ENCODE data around the gene GOPC. TPM values are rescaled to one million over a fixed set of nuclear protein-coding genes. Genes with fewer than 3 reads are reported as not detected.
"Not testable (repeated sequence)": the region's sequence is repeated elsewhere in the genome, so short reads cannot be mapped to it uniquely, and the experiment has no call there.

Gene GOPC
- total RNA-seq (2022) (53.2 and 55.7 TPM in 2 replicates), Bru-seq, nascent RNA (percentile 89 among the genes with signal in this experiment), BruChase-seq, experiment 1, labeled RNA remaining after a 6-hour chase (percentile 95 among the genes with signal in this experiment), BruChase-seq, experiment 2, labeled RNA remaining after a 2-hour chase (percentile 93 among the genes with signal in this experiment)
- long read RNA-seq, full-length matches to known transcripts = 197 of 233 reads
- long read RNA-seq, partial matches to known transcripts = 15 of 233 reads
- long read RNA-seq, other reads (novel, unspliced or antisense) = 21 of 233 reads

- peak; percentile 99 for DNase-seq (ENCODE audit: unreplicated experiment)
- no peaks in the 10 kb centered on the region for H3K27me3 Mint-ChIP-seq (ENCODE audit: insufficient read depth, unreplicated experiment)
- peaks cover 8% of the 10 kb centered on the region for H3K36me3 Mint-ChIP-seq (ENCODE audit: insufficient read depth, unreplicated experiment)
- peak within 1 kb of the TSS; percentile 96 for H3K27ac Mint-ChIP-seq (ENCODE audit: low read depth, unreplicated experiment)
- POLR2A ChIA-PET = interaction anchor here (0.6 to 5.7 kb wide), 33 partner anchors 8 to 1294 kb away, joined by 3 to 51 read pairs (median 5); partner anchors contain the start of genes DCBLD1 and ROS1
- H3K4me3 Mint-ChIP-seq (ENCODE audit: unreplicated experiment) = peak within 1 kb of the TSS; percentile 95
- no TSS peak for BruUV-seq (replicated peaks)
- intact Hi-C loops (cut with micrococcal nuclease) = loop anchor here (5.0 kb wide), 3 partner anchors 45 to 230 kb away; partner anchors contain the start of gene NUS1
- CTCF ChIA-PET = interaction anchor here (0.6 to 5.9 kb wide), 11 partner anchors 15 to 613 kb away, joined by 3 to 50 read pairs (median 3); no protein-coding TSS in a partner anchor
- no peak for TF ChIP-seq CTCF (IDR thresholded peaks at IDR 0.05; ENCODE audit: unreplicated experiment)
- H3K9me3 Mint-ChIP-seq (ENCODE audit: unreplicated experiment) = no peaks in the 10 kb centered on the region
- H3K4me1 Mint-ChIP-seq (ENCODE audit: insufficient read depth, unreplicated experiment) = peaks cover 17% of the 10 kb centered on the region
Measured at GRCh38 chr6:117602151-117602898, at the start of gene GOPC. Gene GOPC (minus strand): TSS chr6:117602511. CDS start chr6:117602288, 223 bp downstream.

DNA sequence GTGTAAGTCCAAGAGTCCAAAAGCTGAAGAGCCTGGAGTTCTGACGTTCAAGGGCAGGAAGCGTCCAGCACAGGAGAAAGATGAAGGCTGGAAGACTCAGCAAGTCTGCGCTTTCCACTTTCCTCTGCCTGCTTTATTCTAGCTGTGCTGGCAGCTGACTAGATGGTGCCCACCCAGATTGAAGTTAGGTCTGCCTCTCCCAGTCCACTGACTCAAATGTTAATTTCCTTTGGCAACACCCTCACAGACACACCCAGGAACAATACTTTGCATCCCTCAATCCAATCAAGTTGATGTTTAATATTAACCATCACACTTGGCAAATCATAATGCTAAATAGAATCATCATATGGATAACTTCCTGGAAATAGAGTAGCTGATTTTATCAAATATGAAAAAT is 49.7 kb upstream of the GOPC start:
- H3K27me3 Mint-ChIP-seq (ENCODE audit: insufficient read depth, unreplicated experiment); H3K4me1 Mint-ChIP-seq (ENCODE audit: insufficient read depth, unreplicated experiment); H3K9me3 Mint-ChIP-seq (ENCODE audit: unreplicated experiment); H3K27ac Mint-ChIP-seq (ENCODE audit: low read depth, unreplicated experiment); H3K4me3 Mint-ChIP-seq (ENCODE audit: unreplicated experiment); intact Hi-C loops (cut with micrococcal nuclease); DNase-seq (ENCODE audit: unreplicated experiment); BruUV-seq (replicated peaks); H3K36me3 Mint-ChIP-seq (ENCODE audit: insufficient read depth, unreplicated experiment): not testable (repeated sequence)
- CTCF ChIA-PET = interaction anchor here (0.6 kb wide), 1 partner anchor 248 kb away, joined by 3 read pairs; no protein-coding TSS in a partner anchor
- POLR2A ChIA-PET = interaction anchor here (0.6 kb wide), 2 partner anchors 25 to 239 kb away, joined by 3 read pairs; no protein-coding TSS in a partner anchor

DNA sequence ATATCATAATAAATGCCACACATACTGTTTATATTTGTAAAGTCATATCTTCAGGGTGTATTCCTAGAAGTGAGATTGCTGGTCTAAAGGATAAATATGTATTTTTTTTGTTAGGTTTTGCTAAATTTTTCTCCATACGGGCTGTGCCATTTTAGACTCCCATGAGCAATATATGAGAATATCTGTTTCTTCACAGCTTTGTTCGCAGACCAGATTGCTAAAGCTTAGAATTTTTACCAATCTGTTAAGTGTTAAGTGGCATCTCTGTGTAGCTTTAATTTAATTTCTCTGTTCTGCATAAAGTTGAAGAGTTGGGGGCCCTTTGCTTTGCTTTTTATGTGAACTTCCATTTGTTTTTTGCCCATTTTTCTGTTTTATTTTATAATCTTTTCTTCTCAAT is 40.7 kb upstream of the GOPC start:
- H3K4me1 Mint-ChIP-seq (ENCODE audit: insufficient read depth, unreplicated experiment) = no peaks in the 10 kb centered on the region
- no peaks in the 10 kb centered on the region for H3K36me3 Mint-ChIP-seq (ENCODE audit: insufficient read depth, unreplicated experiment)
- intact Hi-C loops (cut with micrococcal nuclease) = no loop called here
- no peak overlapping the region for H3K27ac Mint-ChIP-seq (ENCODE audit: low read depth, unreplicated experiment)
- ChIA-PET CTCF (interaction anchor here (0.7 kb wide), 1 partner anchor 938 kb away, joined by 3 read pairs; no protein-coding TSS in a partner anchor), POLR2A (no interaction called here)
- H3K4me3 Mint-ChIP-seq (ENCODE audit: unreplicated experiment) = no peak overlapping the region
- H3K27me3 Mint-ChIP-seq (ENCODE audit: insufficient read depth, unreplicated experiment) = no peaks in the 10 kb centered on the region
- BruUV-seq (replicated peaks) = no TSS peak
- DNase-seq (ENCODE audit: unreplicated experiment) = no peak
- H3K9me3 Mint-ChIP-seq (ENCODE audit: unreplicated experiment) = no peaks in the 10 kb centered on the region
- TF ChIP-seq CTCF (IDR thresholded peaks at IDR 0.05; ENCODE audit: unreplicated experiment) = no peak

- BruUV-seq (replicated peaks) = no TSS peak
- Mint-ChIP-seq H3K27ac (ENCODE audit: low read depth, unreplicated experiment) (no peak overlapping the region), H3K27me3 (ENCODE audit: insufficient read depth, unreplicated experiment) (no peaks in the 10 kb centered on the region), H3K9me3 (ENCODE audit: unreplicated experiment) (peaks cover 8% of the 10 kb centered on the region), H3K36me3 (ENCODE audit: insufficient read depth, unreplicated experiment) (peaks cover 6% of the 10 kb centered on the region), H3K4me3 (ENCODE audit: unreplicated experiment) (no peak overlapping the region), H3K4me1 (ENCODE audit: insufficient read depth, unreplicated experiment) (no peaks in the 10 kb centered on the region)
- POLR2A ChIA-PET = interaction anchor here (0.6 kb wide), 1 partner anchor 31 kb away, joined by 4 read pairs; no protein-coding TSS in a partner anchor
- CTCF ChIA-PET = interaction anchor here (0.9 kb wide), 1 partner anchor 37 kb away, joined by 3 read pairs; no protein-coding TSS in a partner anchor
- DNase-seq (ENCODE audit: unreplicated experiment) = no peak
- intact Hi-C loops (cut with micrococcal nuclease) = no loop called here
- no peak for TF ChIP-seq CTCF (IDR thresholded peaks at IDR 0.05; ENCODE audit: unreplicated experiment)
Measured at GRCh38 chr6:117637770-117638169, 35.5 kb upstream of the GOPC start.

All from MCF 10A (cell line).